ENCODE results near the gene VWA2. TPM values are rescaled to one million over a fixed set of nuclear protein-coding genes. Genes with fewer than 3 reads are reported as not detected.
A peak's percentile ranks its signal among the peaks of the same experiment; 100 is the strongest.
"Not testable (repeated sequence)": the region's sequence is repeated elsewhere in the genome, so short reads cannot be mapped to it uniquely, and the experiment has no call there.

Gene VWA2
- total RNA-seq, 1 experiment from 2014 or later, result not detected

DNA sequence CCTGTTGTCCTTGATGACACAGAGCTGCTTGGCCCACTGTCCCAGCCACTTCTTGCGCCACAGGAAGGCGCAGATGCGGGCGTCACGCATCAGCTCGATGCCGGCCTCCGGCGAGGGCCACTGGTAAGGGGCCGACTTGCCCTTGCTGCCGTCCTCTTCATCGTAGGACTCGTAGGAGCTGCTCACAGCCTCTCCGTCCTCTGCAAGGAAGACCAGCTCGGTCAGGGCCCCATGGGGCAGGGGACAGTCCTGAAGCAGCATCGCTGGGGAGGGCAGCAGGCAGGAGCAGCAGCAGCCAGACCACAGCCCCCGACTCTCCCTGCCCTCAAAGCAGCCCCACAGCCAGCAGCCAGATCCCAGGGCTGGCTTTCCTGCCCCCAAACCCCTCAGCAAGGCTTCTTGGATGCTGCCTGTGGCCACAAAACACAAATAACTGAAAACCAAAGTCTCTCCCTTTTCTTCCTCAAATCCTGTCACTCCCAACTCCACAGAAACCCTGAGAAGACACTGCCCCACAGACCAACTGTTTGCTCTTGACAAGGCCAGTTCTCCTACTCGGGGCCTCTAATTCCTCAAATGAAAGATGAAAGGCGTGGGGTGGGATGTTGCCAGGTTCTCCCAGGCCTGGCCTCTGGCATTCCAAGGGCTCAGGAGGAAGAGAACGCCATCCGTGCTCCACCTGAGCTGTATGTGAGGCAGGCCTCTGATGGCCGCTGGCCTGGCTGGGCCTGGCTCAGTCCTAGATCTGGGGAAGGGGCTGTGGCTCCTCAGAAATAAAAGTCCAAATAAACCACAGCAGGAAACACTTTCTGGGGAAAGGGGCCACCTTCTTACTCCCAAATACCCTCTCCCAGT, 76.7 kb downstream of the VWA2 start:
- DNase-seq (ENCODE audit: low read depth), result no peak

DNA sequence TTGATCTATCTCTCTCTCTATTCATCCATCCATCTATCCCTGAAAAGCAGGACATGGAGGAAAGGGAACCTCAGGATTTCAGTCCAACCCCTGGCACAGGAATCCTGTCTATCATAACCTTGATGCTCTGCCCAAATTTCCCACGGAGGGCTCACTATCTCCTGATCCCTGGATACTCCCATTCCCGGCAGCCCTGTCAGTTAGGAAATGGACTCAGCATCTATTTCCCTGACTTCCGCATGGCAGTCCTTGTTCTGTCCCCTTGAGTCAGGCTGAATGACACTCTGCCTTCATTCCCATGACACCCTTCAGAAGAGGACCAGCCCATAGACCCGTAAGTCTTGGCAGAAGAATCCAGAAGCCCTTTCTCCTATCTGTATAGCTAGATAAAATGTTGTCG, 77.7 kb downstream of the VWA2 start:
- no peak for DNase-seq (ENCODE audit: low read depth)

DNA sequence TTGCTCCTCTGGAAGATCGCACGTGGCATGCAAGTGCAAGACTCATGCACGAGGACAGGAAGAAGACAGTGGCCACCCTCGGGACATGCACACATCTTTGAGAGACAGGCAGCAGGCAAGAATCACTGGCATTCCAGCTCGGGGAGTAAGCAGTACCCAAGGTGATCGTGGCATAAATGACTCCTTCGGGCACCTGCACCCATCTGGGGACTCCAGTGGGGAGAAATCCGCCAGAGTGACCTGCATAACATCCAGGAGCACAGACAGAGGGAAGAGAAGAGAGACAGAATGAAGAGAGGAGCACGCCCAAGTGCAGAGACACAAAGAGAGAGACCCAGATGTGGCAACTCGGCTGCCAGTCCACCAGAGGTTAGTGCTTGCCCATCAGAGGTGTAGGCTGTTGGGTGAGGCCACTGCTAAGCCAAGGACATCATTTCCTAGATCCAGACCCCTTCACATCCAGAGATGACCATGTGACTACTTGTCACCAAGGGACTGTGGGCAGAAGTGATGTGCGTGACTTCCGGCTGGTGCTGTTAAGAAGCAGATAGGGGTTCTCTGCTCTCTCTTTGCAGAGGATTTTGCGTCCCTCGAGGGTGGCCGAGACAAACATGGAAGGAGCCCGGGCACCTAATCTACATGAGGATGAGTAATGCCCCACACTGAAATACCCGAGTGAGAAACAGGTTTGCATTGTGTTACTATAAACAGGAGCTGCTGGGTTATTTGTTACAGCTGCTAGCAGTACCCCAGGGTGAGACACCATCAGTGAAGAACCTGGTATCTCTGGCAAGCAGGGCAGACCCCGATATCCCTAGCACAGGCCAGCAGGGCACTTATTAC, 80.6 kb downstream of the VWA2 start:
- DNase-seq (ENCODE audit: low read depth), result no peak

DNA sequence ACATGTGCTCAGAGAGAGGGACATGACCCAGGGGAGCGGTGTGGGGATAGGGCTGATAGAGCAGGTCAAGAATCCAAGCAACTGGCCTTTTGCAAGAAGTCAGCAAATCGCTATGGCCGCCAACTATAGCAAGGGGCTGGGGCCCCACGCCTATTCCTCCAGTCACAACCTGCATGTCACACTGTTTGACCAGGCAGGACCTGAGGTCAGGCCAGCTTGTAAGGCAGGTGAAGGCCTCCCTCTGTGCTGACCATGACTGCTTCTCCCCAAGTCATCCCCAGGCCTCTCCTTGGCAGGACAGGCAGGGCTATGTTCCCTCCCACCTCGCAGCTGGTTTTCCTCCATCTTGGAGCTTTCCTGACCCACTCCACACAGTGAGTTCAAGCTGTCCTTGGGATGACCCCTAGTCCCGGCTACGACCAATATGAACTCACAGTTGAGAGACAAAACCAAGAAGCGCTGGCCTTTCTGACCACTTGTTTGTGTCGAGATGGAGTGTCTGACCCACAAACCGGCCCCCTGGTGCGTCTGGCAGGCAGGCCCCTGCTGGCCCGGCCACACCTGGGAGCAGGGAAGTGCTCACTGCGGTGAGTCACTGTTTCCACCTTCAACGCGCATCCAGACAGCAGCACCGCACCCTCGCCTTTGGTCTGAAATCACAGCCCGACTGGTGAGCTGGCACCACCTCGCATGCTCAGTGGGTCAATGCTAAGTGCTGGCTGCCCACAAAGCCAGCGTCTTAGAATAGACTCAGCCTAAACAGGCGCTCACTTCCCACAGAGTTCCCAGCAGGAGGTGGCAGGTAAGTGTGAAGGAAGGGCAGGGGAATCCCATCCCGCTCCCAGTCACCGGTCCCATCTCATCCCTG, 81.4 kb downstream of the VWA2 start:
- DNase-seq (ENCODE audit: low read depth), result no peak

DNA sequence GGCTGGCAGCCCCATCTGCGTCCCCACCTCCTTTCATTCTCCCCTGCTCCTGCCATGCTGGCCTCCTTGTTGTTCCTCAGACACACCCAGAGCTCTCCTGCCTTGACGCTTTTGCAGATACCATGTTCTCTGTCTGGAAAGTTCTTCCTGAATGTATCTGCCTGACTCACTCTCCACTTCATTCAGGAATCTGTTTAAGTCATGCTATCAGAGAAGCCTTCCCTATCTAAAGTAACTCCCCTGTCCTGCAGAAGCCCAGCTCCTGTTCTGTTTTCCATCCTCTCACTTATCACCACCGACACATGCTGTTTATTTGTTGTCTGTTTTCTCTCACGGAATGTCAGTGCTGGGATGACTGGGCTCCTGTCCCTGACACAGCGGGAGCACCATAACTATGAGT, 83.3 kb downstream of the VWA2 start:
- DNase-seq (ENCODE audit: low read depth), result no peak

DNA sequence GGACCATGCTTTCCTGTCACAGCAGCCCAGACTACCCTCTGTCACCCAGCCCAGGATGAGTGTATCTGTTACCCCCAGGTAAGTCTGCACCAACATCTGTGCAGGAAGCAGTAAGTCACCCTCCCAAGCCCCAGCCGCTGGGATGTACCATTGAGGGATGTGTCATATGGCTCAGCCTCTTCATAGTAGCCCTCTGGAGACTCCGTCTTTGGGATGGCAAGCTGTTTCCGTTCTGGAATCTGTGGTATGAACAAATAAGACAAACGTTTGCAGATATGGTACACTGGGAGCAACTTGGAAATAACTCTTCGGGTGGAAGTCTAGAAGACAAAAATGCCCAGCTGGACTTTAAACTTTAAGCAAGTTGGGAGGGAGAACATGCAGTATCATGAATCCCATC, 84.0 kb downstream of the VWA2 start:
- peak; percentile 54 for DNase-seq (ENCODE audit: low read depth)

DNA sequence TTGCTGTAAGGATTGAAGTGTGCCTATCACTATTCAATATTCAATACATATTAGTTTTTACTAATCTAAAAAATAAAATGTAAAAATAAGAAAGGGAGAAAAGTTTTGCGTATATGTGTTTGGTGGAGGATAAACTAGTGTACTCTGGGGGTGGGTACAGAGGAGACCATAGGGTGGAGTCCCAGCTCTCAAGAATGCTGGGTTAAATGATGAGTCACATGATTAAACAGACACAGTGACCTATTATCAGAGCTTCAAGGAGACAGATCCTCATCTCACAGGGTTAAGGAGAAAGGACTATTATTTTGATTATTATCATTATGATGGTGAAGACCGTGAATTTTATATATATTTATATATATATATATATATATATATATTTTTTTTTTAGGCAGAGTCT, 87.7 kb downstream of the VWA2 start:
- DNase-seq (ENCODE audit: low read depth), result no peak

DNA sequence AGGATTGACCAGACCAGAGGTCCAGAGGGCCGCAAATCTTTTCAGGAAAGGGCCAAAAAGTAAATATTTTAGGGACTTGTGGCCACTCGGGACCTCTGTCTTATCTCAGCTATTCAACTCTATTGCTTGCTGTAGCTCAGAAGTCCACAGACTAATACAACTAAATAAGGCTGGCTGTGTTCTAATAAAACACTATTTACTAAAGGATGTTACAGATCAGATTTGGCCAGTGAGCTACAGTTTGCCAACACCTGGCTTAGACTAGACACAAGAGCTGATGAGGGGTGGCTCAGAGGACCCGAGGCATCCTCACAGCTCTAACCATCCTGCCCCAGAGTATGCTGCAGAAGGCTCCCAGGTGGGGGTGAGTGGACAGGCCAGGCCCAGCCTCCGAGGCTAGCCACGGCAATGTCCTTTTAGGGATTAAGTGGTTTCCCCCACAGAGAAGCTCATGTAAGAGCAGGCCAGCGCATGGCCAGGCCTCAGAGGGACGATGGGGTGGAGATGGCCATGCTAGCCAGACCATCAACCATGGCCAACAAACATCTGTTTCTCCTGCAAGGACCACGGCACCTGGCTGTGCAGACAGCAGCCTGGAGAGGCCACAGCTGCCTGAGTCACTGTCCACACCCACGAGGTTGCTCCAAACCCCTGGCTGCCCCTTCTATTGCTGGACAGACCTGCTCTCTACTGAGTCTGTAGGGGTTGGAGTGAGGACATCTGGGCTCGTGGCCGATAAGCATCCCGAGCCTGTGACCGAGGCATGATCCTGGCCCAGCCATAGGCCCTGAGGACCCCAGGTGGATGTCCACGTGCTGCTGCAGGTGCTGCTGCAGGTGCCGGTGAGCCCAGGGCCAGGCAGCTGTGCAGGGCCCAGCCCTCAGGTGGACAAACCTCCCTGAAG, 88.7 kb downstream of the VWA2 start:
- no peak for DNase-seq (ENCODE audit: low read depth)

DNA sequence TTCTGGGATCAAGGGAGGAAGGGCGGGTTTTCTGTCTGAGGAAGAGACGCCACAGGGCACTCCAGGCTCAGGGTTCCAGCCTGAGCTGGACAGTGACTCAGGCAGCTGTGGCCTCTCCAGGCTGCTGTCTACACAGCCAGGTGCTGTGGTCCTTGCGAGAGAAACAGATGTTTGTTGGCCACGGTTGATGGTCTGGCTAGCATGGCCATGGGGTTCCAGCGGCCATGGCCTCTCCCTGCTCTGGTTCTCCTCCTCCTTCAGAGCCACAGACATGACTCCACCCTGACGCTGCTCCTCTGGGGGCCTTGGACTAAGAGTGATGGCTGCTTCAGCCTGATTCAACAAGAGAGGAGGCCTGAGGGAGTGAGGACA, 89.4 kb downstream of the VWA2 start:
- no peak for DNase-seq (ENCODE audit: low read depth)

DNA sequence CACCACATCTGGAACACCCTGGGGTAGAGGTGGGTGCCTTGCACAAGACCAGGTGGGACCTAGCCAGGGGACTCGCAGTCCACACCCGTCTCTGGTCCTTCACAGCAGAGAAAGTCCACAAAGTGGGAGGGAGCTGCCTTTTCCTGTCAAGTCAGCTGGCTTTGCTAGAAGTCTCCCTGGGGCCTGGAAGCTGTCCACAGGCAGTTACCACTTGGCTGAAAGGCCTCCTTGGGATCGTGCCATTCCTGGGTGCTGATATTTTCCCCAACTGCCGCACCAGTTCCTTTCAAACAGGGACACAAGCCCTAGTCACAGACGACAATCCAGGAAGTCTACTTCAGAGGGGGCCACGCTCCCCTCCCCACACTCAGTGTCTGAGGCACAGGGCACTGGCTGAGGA, 89.8 kb downstream of the VWA2 start:
- DNase-seq (ENCODE audit: low read depth), result no peak

DNA sequence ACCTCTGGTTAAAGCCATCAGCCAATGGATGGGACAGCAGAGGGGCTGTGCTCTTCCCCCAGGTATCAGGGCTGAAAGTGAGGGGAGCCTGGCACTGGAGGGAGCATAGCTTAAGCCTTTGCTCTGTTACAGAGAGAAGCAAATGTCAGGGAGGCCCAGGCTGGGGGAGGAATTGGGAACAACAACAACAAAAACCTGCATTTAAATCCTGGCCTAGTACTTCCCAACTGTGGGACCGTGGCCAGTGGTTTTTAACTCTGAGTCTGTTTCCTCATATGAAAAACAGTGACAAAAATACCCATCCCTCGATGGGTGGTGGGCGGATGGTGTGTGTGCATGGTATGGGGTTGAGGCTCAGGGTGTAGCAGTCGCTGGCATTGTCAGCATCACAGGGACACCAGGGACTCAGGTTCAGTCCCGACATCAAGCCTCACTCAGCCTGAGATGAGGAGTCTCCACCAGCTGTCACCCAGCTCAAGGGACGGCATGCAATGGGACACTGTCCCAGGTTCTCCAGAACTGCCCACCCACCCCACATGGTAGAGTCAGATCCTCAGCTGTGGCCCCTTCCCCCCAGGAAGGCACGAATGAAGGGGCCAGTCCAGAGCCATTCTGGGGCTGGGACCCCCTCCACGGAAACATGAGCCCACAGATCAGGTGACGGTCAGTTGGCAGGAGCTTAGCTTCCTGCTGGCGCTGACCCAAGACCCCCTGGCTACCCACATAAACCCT, 90.7 kb downstream of the VWA2 start:
- DNase-seq (ENCODE audit: low read depth), result no peak

DNA sequence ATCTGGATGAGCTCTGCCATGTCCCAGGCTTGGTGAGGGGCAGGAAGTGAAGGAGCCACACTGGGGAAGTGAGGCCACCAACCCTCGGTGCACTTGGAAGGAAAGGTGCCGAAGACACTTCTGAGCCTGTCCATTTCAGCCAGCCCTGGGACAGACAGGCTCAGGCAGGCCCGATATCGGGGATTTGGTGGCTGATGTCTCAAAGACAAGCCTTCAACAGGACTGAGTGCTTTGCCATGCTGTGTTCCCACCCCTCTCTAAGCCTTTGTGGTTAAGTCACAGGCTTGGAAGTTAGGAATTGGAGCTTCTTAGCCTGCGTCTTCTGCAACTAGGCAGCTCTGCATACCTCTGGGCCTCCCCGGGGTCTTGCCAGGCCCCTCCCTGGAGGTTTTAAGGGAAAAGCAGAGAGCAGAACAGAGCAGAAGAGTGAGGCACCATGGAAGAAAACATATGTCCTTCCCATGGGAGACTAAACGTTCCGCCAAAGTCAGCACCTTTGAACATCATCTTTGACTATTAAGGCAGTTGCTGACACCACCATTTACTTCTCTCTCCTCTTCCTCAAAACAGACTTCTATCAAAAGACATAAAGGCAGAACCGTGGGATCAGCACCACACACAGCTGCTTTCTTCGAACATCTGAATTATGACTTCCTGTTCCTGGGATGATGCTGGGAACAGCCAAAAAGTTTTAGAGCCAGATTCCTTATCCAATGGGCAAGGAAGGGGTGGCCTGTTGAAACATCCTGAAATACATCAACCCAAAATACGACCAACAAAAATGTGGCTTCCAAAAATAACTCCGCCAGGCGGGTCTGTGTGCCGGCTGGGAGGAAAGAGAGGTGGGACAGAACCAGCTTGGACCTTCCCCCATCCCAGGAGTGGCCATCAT, 93.5 kb downstream of the VWA2 start:
- DNase-seq (ENCODE audit: low read depth), result no peak

DNA sequence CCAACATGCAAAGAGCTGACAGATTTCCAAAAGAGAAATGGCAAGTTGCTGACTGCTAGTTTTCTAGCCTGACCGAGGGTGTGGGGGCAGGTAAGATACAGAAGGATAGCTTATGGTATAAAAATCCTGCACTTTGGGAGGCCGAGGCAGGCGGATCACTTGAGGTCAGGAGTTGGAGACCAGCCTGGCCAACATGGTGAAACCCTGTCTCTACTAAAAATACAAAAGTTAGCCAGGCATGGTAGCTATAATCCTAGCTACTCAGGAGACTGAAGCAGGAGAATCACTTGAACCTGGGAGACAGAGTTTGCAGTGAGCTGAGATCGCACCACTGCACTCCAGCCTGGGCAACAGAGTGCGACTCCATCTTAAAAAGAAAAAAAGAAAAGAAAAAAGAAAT, 94.4 kb downstream of the VWA2 start:
- not testable (repeated sequence) for DNase-seq (ENCODE audit: low read depth)

DNA sequence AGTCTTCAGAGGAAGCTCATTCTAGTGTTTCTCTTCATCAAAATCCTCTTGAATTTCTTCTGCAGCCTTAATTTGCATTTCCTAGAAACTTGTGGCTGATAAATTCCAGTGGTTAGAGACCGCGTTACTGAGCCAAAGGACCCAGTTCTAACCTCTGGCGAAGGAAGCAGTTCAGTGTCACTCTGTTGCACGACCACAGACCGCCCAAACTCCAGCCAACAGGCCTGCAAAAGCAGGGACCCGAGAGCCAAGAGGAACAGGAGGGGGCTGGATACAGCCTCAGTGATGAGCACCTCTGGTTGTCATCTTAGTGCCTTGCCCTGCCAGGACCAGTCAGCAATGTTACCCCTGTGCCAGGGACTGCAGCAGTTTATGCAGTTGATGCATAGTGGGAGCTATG, 95.2 kb downstream of the VWA2 start:
- no peak for DNase-seq (ENCODE audit: low read depth)

DNA sequence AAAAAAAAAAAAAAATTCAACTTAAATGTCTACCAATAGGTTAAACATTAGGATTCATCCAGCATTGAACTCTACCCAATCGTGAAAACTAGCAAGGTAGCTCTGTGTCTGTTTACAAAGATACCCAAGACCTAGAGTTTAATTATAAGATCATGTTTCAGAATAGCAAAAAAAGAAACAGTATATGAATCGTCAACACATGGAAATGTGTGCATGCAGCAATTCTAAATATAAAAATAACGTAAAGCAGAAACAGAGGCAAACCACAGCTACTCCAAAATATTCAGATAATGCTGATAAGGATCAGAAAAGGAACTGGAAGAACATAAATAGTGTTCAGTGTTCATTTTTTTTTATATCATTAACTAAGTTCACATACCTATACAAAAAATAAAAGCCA, 96.6 kb downstream of the VWA2 start:
- no peak for DNase-seq (ENCODE audit: low read depth)

DNA sequence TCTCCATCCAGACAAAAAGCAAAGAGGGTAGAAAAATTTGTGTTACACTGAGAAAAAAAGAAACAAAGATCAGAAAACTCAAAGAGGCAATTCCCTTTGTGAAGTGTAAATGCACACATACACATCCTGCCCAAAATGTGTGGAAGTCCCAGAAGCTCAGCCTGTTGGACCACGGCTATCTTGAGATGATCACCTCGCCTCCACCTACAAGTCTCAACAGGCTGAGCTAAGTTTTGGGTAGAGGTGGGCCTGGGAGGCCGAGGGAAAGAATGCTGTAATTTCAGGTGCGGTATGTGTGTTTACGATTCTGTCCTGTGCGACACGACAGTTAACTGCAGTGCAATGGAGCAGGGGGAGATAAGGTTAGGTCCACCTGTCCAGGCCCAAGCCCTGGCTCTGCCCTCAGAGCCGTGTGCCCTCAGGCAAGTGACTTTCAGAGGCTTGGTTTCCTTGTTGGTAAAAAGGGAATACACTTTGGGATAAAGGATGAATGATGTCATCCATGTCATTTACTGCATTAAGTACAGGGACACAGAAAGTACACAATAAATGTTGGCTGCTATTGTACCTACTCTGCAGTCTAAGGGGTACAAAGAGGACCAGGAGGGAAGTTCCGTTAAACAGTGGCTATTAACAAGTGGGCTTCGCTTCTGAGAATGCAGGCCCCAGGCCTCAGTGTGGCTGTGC, 97.9 kb downstream of the VWA2 start:
- no peak for DNase-seq (ENCODE audit: low read depth)

DNA sequence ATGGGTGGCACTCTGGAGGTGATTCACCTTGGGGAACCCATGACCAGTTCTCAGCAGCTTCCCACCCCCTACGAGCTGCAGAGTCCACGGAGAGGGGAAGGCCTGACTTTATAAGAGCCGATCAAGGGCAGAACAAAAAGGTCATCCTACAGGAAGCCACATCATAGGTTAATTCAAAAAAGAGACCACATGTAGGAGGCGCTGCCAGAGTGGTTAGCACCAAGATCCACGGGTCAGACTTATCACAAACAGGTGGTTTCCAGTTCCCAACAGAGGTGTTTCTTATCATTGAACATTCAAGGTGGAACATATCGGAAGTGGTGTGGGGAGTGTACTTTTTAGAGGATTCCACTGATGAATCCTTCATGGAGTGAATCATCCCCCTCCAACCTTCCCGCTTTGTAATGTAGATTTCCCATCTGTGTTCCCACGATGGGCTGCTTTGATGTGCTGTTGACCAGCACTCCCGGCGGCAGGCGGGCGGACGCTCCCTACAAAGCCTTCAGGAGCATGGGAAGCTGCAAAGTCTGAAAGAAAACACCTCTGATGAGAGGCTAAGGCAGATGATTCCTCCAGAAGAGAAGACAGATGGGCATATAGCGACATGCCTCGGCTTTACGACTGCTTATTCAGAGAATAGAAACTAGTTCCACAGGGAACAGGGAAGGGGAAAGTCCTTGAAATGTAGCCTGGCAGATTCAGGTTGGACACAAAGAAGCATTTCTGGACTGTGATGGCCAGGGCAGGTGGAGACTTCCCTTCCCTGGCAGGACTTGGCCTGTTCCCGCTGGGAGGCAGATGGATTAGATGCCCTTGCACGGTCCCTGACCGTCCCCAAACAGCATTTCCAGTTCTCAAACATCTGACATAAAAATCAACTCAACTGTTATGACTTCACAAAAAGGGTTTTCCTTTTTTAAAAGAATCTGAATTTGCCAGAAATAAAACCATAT, 98.7 kb downstream of the VWA2 start:
- no peak for DNase-seq (ENCODE audit: low read depth)
